ENCODE data around the gene IL7R.

IL7R gene

GRCh38 chr5:35810601-35811000 lies 46.1 kb upstream of the IL7R start:
- Histone ChIP-seq H3K9me3 (ENCODE audit: control insufficient read depth, insufficient read depth, low read depth, low read length) (no peaks in the 10 kb centered on the region), H3K36me3 (ENCODE audit: control insufficient read depth in 2 of 2, insufficient read depth in 1 of 2, low read length in 2 of 2) (no peaks in the 10 kb centered on the region), H3K4me1 (ENCODE audit: control insufficient read depth, insufficient read depth, low read length) (peaks cover 5% of the 10 kb centered on the region; the same call in 1 of the 2 replicates), H3K4me3 (ENCODE audit: low read depth, low read length) (no peak overlapping the region), H3K27ac (ENCODE audit: extremely low read depth, low read depth, low read length) (no peak overlapping the region)
- POLR2A ChIA-PET = no interaction called here
- no peak for TF ChIP-seq GLIS2 (tag by site-specific recombination; IDR thresholded peaks at IDR 0.05)
- no peak for TF ChIP-seq ZSCAN4 (tag by site-specific recombination; IDR thresholded peaks at IDR 0.05)
- TF ChIP-seq ZNF664 (tag by site-specific recombination; IDR thresholded peaks at IDR 0.05) = no peak
- no peak for TF ChIP-seq ZBTB7A (tag by site-specific recombination; IDR thresholded peaks at IDR 0.05; ENCODE audit: low read depth)
- no peak for TF ChIP-seq ZSCAN18 (tag by site-specific recombination; IDR thresholded peaks at IDR 0.05)
- no peak for TF ChIP-seq ZFP37 (tag by site-specific recombination; IDR thresholded peaks at IDR 0.05)
- no peak for TF ChIP-seq ZBTB44 (tag by site-specific recombination; IDR thresholded peaks at IDR 0.05)
- no peak for TF ChIP-seq KLF8 (tag by site-specific recombination; IDR thresholded peaks at IDR 0.05)
- TF ChIP-seq HOXA7 (CRISPR knock-in tag; IDR thresholded peaks at IDR 0.05; ENCODE audit: borderline replicate concordance) = no peak
- no peak for TF ChIP-seq ELK4 (IDR thresholded peaks at IDR 0.05; ENCODE audit: borderline replicate concordance, low read depth, low read length)
- TF ChIP-seq ZNF311 (tag by site-specific recombination; IDR thresholded peaks at IDR 0.05; ENCODE audit: borderline replicate concordance) = no peak
- TF ChIP-seq ZNF221 (tag by site-specific recombination; IDR thresholded peaks at IDR 0.05; ENCODE audit: borderline replicate concordance) = no peak
- TF ChIP-seq ZNF335 (tag by site-specific recombination; conservative IDR thresholded peaks at IDR 0.05) = no peak
- no peak for TF ChIP-seq ZNF391 (tag by site-specific recombination; IDR thresholded peaks at IDR 0.05; ENCODE audit: borderline replicate concordance, low read depth)
- TF ChIP-seq ZSCAN30 (tag by site-specific recombination; IDR thresholded peaks at IDR 0.05) = no peak
- no peak for TF ChIP-seq ZNF768 (tag by site-specific recombination; IDR thresholded peaks at IDR 0.05)
- no peak for TF ChIP-seq ZBTB6 (tag by site-specific recombination; IDR thresholded peaks at IDR 0.05)
- no peak for TF ChIP-seq ZNF555 (tag by site-specific recombination; conservative IDR thresholded peaks at IDR 0.05)
- TF ChIP-seq ZNF704 (tag by site-specific recombination; IDR thresholded peaks at IDR 0.05) = no peak
- CTCF ChIA-PET = no interaction called here

Measured in HEK293 (cell line).